HuH-7 (cell line): ENCODE measurements around the gene GFRA1.

Source experiments
- DNase-seq: peaks from one replicate; pipeline ENCODE4 v3.0.0; 2011; ENCODE audit warnings: low spot score

The GFRA1 gene

DNA sequence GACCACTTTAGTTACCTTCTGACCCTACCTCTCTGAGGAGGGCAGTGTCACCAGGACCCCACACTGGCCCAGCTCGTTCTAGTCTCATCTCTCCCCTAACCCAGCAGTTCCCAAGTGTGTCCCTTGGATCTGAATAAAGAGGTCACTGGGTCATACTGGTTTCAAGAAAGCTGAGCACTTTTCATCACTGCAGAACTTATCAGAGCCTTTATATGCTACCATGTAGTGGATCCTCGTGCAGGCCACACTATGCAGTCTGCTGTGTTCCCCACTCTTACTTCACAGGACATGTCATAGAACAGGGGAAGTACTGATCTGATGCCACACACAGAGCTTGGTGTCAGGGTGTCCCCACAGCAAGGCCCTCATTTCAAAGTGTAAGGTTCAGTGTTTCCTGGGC is 113.8 kb downstream of the GFRA1 start:
- DNase-seq, result no peak

GRCh38 chr10:116158036-116158435 is 115.0 kb downstream of the GFRA1 start:
- DNase-seq, result no peak

GRCh38 chr10:116157485-116157884 is 115.5 kb downstream of the GFRA1 start:
- DNase-seq, result no peak

DNA sequence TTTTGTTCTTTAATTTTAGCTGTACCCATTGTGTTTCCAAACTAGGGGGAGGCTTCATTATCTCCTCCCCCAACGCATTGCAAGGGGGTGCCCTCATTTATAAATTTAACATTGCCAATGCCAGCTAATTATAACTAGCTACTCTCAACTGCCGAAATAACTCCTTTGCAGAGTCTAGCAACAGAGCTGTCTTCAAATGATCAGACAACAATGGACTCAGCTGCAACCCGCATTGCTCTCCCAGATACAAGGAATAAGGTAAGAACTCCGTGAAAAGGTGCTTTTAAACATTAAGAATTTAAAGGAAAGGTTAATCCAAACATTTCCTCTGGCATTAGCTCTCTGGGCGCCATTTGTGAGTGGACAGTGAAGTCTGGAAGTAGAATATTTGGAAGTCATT is 116.2 kb downstream of the GFRA1 start:
- DNase-seq, result no peak

GRCh38 chr10:116155191-116155590 is 117.8 kb downstream of the GFRA1 start:
- DNase-seq, result no peak

GRCh38 chr10:116154651-116155050 is 118.4 kb downstream of the GFRA1 start:
- no peak for DNase-seq

- no peak for DNase-seq
Observed at GRCh38 chr10:116151076-116151475, 121.9 kb downstream of the GFRA1 start.

GRCh38 chr10:116150606-116151005 is 122.4 kb downstream of the GFRA1 start:
- DNase-seq, result no peak

DNA sequence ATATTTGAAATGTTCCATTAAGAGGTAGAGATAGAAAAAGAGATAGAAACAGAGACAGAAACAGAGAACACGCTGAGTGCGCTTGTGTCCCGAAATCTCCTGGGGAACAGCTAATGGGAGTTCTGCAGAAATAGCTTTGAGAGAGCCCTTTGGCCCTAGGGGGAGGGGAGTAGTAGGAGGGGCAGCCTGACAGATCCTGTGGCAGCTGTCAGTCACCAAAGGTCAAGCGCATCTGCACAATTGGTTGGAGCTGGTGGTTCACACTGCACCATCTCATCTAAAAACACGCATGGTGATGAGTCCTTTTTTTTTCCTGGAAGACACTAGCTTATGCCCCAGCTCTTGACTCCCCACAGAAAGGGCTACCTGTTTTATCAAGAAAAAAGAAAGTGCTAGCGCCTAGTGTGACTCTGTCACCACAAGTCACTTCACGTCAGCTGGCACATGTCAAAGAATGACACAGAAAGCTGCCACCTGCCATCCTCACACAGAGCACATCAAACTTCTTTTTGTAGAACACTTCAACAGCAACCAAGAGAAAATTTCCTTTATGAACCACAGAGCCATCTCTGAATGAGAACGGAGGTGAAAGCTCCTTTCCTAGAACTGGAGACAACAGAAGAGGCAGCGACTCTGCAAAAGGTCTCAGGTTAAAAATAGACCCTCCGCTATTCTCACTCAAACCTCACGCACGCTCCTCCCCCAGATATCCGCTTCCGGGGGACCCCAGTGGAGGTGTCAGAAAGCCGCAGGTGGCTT is 125.7 kb downstream of the GFRA1 start:
- no peak for DNase-seq

DNA sequence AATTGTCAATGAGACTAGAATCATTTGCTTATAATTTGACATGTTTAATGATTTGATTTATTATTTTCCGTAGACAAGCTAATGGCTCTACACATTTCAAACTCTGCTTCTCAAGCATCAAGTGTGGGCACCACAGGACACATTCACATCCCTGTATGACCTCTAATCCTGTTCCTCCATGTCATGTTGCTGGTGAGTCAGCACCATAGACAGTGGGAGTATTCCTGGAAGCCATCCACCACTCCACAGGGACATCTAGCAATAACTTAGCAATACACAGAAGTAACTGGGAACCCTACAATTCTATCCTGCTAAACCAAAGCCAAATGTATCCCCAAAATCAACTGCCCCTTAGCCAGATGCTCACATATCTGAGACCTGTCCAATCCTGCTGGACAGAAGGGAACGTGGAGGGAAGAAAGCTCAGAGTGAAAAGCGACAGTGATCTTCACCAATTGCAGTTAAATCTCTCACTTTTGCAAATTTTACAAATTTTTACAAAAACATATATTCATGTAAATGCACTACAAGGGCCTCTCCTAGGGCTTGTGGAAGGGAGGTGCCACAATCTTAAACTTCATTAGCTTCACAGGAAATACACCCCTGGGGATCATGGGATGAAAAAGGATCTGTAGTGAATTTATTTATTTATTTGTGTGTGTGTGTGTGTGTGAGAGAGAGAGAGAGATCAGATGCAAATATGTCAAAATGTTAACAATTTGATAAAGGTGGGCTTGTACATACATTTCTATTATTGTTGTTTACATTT is 126.5 kb downstream of the GFRA1 start:
- DNase-seq, result no peak

DNA sequence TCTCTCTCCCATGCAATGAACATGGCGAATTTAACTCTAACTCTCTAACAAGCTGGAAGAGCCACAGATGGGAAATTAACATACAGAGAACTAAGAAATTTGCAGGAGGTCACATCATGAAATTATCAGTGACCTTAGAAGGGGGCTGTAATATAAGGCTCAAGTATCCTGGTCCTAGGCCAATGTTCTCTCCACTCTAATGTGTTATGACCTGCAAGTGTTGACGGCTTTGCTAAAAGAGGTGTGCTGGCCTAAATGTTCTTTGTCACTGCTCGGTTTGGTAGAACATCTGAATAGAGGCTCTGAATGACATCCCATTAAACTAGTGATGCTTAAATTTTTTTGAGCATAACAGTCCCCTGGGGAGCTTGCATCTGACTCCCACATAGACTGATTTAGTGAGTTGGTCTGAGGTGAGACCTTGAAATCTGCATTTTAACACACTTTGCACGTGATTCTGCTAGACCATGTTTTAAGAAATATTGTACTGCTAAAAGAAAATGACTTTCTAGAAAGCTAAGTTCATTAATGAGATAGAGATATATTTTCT is 129.3 kb downstream of the GFRA1 start:
- DNase-seq, result no peak

DNA sequence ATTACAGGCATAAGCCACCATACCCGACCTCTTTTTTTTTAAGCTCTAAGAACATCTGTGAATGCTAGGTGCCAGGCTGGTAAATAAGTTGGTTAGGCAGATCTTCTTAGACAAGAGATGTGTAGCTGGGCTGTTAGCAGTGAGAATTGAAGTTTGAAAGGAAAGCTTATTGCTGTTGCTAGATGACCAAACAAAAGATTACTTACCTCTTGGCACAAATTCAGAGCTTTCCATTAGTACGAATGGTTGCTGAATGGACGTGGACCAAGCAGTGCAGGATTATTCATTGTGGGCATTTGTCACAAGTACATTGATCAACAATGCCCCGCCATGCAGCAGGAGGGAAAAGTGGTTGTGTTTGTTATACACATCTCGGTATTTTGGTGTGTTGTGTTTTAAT is 131.2 kb downstream of the GFRA1 start:
- DNase-seq, result no peak

DNA sequence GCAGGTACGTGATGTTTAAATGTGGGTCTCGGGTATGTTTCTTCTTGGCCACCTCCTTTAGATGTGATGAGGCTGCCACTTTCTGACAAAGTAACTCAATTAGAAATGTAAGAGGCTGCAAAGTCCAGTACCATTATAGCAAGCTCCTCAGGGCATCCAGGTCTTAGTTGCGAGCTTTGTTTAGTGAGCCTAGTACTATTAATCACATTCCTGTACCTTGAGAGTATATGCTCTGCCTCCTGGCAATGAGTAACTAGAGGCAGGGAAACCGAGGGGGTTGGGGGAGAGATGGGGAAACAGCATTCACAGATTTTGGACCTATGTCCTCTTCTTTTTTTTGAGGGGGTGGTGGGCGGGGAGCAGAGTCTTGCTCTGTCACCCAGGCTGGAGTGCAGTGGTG is 131.8 kb downstream of the GFRA1 start:
- DNase-seq, result no peak

DNA sequence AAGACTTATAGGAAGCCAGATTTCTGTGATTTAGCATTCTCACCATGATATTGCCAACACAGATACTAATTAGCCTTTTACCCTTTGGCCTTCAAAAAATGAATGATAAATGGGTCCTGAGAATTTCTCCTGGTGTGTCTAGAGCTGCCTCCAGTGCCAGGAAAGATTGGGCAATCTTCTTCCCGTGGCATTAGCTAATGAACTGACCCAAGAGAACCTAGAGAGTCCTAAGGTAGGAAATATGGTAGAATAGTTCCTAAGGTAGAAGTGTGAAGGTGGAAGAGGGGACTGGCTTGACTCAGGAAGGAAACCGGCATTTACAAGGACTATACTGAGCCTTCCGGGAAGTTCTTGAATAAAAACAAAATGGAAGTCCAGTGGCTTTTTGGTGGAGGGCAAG is 133.1 kb downstream of the GFRA1 start:
- no peak for DNase-seq

- DNase-seq, result no peak
Observed at GRCh38 chr10:116138897-116139296, 134.1 kb downstream of the GFRA1 start.

DNA sequence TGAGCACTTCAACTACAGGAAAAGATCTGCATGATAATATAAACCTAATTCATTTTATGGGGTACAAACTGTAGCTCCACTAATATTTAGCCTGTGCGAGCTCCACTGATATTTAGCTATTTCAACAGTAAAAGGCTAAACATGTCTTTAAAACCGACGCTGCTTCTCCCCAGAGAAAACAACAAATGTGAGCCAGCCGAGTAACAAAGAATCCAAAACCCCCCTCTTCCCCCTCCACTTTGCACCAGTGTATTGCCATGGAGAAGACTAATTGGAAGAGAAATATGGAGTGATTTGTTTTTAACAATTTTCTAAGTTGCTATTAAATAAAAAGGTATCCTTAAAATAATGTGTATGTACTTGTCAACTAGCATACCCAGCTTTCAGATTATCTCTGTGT is 136.7 kb downstream of the GFRA1 start:
- no peak for DNase-seq

- DNase-seq, result no peak
Observed at GRCh38 chr10:116134322-116134721, 138.7 kb downstream of the GFRA1 start.

GRCh38 chr10:116133634-116134033 is 139.4 kb downstream of the GFRA1 start:
- DNase-seq, result no peak

GRCh38 chr10:116132780-116133399 is 140.1 kb downstream of the GFRA1 start:
- DNase-seq, result no peak

- DNase-seq, result no peak
Observed at GRCh38 chr10:116130006-116130405, 143.0 kb downstream of the GFRA1 start.

DNA sequence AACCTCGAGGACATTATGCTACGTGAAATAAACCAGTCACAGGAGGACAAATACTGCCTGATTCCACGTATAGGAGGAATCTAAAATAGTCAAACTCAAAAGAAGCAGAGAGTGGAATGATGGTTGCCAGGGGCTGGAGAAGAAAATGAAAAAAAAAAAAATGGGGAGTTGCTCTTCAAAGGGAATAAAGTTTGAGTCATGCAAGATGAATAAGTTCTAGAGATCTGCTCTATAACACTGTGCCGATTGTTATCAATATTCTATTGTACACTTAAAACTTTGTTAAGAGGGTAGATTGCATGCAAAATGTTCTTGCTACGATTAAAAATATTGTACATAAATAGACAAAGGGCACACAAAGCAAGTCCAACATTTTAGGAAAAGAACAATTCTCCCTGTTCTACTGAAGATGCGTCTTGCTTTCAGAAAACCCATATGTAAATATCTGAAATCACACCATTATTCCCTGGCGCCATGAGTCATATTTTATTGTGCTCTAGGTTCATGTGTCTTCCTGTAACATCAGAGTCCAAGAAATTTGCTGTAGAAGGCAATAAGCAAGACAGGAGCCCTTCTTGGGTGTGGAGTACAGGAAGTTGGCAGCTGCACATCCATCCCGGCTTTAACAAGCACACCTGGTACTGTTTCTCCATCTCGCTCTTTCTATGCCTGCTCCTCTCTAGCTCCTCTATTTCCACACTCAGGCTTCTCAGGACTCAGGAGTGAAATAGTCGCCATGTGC is 145.9 kb downstream of the GFRA1 start:
- DNase-seq, result no peak

- DNase-seq, result no peak
Observed at GRCh38 chr10:116126239-116126638, 146.8 kb downstream of the GFRA1 start.
